Brain microvascular endothelial cell (primary cell): ENCODE data around the gene TDRKH.
"Not testable (repeated sequence)": the region's sequence is repeated elsewhere in the genome, so short reads cannot be mapped to it uniquely, and the experiment has no call there.

Source experiments
- DNase-seq: peaks from one replicate; pipeline ENCODE4 v3.0.0-alpha.2; 2020
- H3K27ac ChIP-seq: fragments of 250-450 bp; sonication (Bioruptor Pico); 2 replicates; pipeline ENCODE4 v1.5.1; 2020; ENCODE audit warnings: mild to moderate bottlenecking, moderate library complexity
- H3K27me3 ChIP-seq: fragments of 250-450 bp; sonication (Bioruptor Pico); replicated peaks from 2 replicates; pipeline ENCODE4 v1.5.1; 2020; ENCODE audit warnings: mild to moderate bottlenecking
- H3K36me3 ChIP-seq: fragments of 250-450 bp; sonication (Bioruptor Pico); replicated peaks from 2 replicates; pipeline ENCODE4 v1.5.1; 2020; ENCODE audit warnings: mild to moderate bottlenecking
- H3K4me3 ChIP-seq: 2 replicates; pipeline ENCODE4 v1.5.1; 2011; ENCODE audit warnings: low read depth, mild to moderate bottlenecking, control low read depth, low read length, moderate library complexity
- in situ Hi-C: cut with HindIII; loops from 2 replicates; pipeline ENCODE4 v1.10.0; 2017; ENCODE audit warnings: low sequenced_read_pairs, low pct_ligation_motif_present
- TF ChIP-seq, protein P1 (sequence below): IDR thresholded peaks from 2 replicates; pipeline ENCODE4 v1.5.1; 2011; ENCODE audit warnings: low read depth, mild to moderate bottlenecking, moderate library complexity, low read length, control low read depth, inconsistent platforms; ENCODE audit errors: missing control alignments

TDRKH gene

DNA sequence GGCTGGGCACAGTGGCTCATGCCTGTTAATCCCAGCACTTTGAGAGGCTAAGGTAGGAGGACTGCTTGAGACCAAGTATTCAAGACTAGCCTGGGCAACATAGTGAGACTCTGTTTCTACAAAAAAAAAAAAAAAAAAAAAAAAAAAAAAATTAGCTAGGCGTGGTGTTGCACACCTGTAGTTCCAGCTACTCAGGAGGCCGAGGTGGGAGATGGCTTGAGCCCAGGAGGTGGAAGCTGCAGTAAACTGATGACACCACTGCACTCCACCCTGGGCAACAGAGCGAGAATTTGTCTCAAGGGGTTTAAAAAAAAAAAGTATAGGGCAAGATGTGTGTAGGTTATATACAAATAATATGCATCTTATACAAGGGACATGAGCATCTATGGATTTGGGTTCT lies 2.6 kb downstream of the TDRKH start:
- TF ChIP-seq, protein P1, sequence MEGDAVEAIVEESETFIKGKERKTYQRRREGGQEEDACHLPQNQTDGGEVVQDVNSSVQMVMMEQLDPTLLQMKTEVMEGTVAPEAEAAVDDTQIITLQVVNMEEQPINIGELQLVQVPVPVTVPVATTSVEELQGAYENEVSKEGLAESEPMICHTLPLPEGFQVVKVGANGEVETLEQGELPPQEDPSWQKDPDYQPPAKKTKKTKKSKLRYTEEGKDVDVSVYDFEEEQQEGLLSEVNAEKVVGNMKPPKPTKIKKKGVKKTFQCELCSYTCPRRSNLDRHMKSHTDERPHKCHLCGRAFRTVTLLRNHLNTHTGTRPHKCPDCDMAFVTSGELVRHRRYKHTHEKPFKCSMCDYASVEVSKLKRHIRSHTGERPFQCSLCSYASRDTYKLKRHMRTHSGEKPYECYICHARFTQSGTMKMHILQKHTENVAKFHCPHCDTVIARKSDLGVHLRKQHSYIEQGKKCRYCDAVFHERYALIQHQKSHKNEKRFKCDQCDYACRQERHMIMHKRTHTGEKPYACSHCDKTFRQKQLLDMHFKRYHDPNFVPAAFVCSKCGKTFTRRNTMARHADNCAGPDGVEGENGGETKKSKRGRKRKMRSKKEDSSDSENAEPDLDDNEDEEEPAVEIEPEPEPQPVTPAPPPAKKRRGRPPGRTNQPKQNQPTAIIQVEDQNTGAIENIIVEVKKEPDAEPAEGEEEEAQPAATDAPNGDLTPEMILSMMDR = no peak
- no peaks in the 10 kb centered on the region for H3K36me3 ChIP-seq
- H3K27ac ChIP-seq = no peak overlapping the region
- H3K27me3 ChIP-seq = peaks cover 3% of the 10 kb centered on the region
- H3K4me3 ChIP-seq = no peak overlapping the region
- DNase-seq = no peak
- in situ Hi-C loops = no loop called here

DNA sequence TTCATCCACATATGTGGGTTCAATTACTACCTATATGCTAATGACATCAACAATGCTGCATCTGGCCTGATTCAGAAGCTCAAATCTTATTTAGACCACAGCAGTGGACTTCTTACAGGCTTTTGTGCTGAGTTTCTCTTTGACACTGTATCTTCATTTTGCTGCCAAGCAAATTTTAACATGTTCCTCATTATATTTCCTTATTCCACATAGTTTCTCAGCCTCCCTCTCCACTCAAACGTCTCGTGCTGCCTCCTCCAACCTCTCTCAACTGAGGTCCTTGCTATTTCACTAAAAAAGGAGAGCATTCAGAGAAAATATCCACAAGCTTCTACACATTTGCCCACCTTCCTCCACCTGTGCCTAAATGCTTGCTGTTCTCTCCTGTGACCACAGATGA lies 6.5 kb downstream of the TDRKH start:
- H3K36me3 ChIP-seq = no peaks in the 10 kb centered on the region
- DNase-seq = no peak
- no peak overlapping the region for H3K4me3 ChIP-seq
- no peak overlapping the region for H3K27ac ChIP-seq
- H3K27me3 ChIP-seq = peaks cover 3% of the 10 kb centered on the region
- TF ChIP-seq, protein P1 = no peak
- in situ Hi-C loops = no loop called here

GRCh38 chr1:151782741-151783140 lies 7.6 kb downstream of the TDRKH start:
- TF ChIP-seq, protein P1 = no peak
- in situ Hi-C loops = no loop called here
- Histone ChIP-seq H3K27ac (no peak overlapping the region), H3K36me3 (no peaks in the 10 kb centered on the region), H3K27me3 (peaks cover 3% of the 10 kb centered on the region), H3K4me3 (no peak overlapping the region)
- DNase-seq = no peak

DNA sequence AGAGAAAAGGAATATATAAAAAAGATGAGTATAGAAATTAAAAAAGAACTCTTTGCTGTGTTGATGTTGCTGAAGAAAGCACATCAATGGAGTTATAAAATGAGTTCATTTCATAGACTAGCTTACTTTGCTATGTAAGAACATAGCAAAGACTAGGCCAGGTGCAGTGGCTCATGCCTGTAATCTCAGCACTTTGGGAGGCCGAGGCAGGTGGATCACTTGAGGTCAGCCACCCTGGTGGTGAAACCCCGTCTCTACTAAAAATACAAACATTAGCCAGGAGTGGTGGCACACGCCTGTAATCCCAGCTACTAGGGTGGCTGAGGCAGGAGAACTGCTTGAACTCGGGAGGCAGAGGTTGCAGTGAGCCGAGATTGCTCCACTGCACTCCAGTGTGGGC lies 8.3 kb downstream of the TDRKH start:
- H3K27ac ChIP-seq, DNase-seq, H3K4me3 ChIP-seq, H3K36me3 ChIP-seq, H3K27me3 ChIP-seq, in situ Hi-C loops: not testable (repeated sequence)

DNA sequence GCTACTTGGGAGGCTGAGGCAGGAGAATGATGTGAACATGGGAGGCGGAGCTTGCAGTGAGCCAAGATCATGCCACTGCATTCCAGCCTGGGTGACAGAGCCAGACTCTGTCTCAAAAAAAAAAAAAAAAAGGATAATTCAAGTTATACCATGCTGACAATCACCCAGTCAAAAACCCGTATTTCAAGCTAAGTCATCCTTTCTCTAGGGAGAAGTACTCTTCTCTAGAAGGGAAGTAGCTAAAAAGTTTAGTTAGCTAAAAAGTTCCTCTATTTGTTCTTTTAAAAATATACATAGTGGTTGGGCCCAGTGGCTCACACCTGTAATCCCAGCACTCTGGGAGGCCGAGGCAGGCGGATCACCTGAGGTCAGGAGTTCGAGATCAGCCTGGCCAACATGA lies 9.6 kb downstream of the TDRKH start:
- DNase-seq, H3K27ac ChIP-seq, in situ Hi-C loops, H3K4me3 ChIP-seq, H3K36me3 ChIP-seq, H3K27me3 ChIP-seq: not testable (repeated sequence)

GRCh38 chr1:151779852-151780251 lies 10.4 kb downstream of the TDRKH start:
- Histone ChIP-seq H3K27ac (no peak overlapping the region), H3K27me3 (peaks cover 3% of the 10 kb centered on the region), H3K4me3 (no peak overlapping the region), H3K36me3 (no peaks in the 10 kb centered on the region)
- in situ Hi-C loops = no loop called here
- no peak for DNase-seq
- TF ChIP-seq, protein P1 = no peak

- H3K36me3 ChIP-seq = no peaks in the 10 kb centered on the region
Observed at GRCh38 chr1:151777317-151777716, 13.0 kb downstream of the TDRKH start.

More at GRCh38 chr1:151777317-151777716, 13.0 kb downstream of the TDRKH start:
- Histone ChIP-seq H3K4me3 (no peak overlapping the region), H3K27ac (no peak overlapping the region), H3K27me3 (no peaks in the 10 kb centered on the region)
- TF ChIP-seq, protein P1 = no peak
- in situ Hi-C loops = no loop called here
- DNase-seq = no peak
